Cardiac fibroblast (primary cell): ENCODE data around the gene CPB2.

Source experiments
- DNase-seq, 2 donors: peaks; one replicate each; pipeline versions ENCODE4 v3.0.0 to v3.0.0-alpha.2; 2010; ENCODE audit warnings: low read depth in 2 of 2
- H3K4me3 ChIP-seq, 2 donors: replicated peaks in 1 of 2; 1 replicate in 1 of 2; 2 replicates in 1 of 2; pipeline ENCODE4 v1.5.1; 2011; ENCODE audit warnings: low read depth in 2 of 2, low read length in 2 of 2, mild to moderate bottlenecking in 2 of 2, moderate library complexity in 1 of 2
- TF ChIP-seq, protein P1 (sequence below): IDR thresholded peaks from one replicate; pipeline ENCODE4 v1.5.1; 2011; ENCODE audit warnings: low read depth, mild to moderate bottlenecking, low read length, inconsistent platforms

Gene CPB2

GRCh38 chr13:46111151-46111550 is 6.3 kb upstream of the CPB2 start:
- DNase-seq = no peak
- TF ChIP-seq, protein P1, sequence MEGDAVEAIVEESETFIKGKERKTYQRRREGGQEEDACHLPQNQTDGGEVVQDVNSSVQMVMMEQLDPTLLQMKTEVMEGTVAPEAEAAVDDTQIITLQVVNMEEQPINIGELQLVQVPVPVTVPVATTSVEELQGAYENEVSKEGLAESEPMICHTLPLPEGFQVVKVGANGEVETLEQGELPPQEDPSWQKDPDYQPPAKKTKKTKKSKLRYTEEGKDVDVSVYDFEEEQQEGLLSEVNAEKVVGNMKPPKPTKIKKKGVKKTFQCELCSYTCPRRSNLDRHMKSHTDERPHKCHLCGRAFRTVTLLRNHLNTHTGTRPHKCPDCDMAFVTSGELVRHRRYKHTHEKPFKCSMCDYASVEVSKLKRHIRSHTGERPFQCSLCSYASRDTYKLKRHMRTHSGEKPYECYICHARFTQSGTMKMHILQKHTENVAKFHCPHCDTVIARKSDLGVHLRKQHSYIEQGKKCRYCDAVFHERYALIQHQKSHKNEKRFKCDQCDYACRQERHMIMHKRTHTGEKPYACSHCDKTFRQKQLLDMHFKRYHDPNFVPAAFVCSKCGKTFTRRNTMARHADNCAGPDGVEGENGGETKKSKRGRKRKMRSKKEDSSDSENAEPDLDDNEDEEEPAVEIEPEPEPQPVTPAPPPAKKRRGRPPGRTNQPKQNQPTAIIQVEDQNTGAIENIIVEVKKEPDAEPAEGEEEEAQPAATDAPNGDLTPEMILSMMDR = no peak
- no peak overlapping the region for H3K4me3 ChIP-seq

GRCh38 chr13:46109451-46109850 is 4.6 kb upstream of the CPB2 start:
- H3K4me3 ChIP-seq = no peak overlapping the region
- TF ChIP-seq, protein P1 = no peak
- no peak for DNase-seq

- no peak overlapping the region for H3K4me3 ChIP-seq
- TF ChIP-seq, protein P1 = no peak
- DNase-seq = no peak
These were observed 2.1 kb upstream of the CPB2 start for GRCh38 chr13:46106839-46107371.

GRCh38 chr13:46103037-46103436 is 1.8 kb downstream of the CPB2 start:
- TF ChIP-seq, protein P1 = no peak
- no peak for DNase-seq
- H3K4me3 ChIP-seq = no peak overlapping the region

DNA sequence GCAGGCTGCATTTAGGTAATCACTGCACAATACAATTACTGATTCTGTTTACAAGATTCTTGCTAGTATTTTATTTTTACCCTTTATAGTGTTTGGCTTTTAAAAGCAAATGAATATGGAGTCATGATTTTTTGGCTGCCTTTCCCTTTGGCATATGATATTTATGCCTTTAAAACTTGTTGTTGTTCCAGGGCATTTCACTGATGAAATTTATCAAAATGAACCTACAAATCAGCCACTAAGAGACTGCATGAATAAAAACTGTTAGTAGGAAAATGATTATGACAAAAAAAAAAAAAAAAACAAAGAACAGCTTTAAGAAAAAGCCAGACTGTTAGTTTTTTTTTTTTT is 2.6 kb downstream of the CPB2 start:
- TF ChIP-seq, protein P1 = no peak
- H3K4me3 ChIP-seq = no peak overlapping the region
- no peak for DNase-seq

DNA sequence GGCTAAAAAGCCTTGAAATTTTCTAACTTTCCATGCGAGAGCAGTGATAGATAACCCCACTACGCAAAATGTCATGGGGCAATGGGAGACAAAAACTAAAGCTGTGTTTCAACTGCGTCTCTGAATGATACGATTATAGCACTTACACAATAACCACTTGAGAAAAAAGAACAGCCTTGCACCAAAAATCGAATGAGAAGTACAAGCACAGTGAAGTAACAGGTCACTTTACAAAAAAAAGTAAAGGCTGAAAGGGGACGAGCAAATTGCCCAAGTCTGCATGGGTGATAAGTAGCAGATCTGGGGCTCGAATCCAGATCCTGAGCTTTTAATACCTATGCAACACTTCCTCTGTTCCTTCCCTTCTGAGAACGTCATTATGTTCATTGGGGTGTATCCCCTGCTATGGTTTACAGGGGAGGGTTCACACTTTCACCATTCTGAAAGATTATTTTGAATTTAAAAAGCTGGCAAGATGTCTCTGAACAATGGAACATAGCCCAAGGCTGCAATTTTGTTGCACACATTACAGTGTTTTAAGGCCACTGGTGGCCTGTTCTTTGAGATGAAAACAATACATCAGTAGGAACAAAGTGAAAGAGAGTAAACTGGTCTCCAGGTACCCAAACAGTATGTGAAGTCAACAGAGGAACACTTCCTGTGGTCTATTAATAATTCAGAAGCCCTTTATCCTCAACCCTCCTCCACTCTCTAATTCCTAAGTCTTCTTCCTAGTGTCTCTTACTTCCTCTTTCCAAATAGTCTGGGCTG is 3.2 kb downstream of the CPB2 start:
- no peak for DNase-seq
- H3K4me3 ChIP-seq = no peak overlapping the region
- TF ChIP-seq, protein P1 = no peak

DNA sequence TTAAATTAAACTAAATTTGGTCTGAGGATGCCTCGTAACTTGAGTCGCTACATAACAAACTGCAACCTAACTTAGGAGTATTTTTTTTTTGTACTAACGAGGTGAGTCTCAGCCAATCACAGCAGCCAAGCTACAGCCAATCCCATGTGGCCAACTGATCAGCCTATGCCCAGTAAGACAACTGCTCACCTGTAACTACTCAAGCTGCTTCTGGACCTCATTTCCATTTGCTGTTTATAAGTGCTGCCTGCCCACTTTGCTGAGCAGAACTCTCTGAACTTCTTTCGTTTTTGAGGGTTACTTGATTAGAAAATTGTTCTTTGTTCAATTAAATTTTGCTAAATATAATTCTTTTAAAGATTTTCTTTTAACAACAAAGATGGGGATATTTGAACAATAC is 3.8 kb downstream of the CPB2 start:
- TF ChIP-seq, protein P1 = no peak
- no peak overlapping the region for H3K4me3 ChIP-seq
- no peak for DNase-seq
